HG02852 (cell line): ENCODE measurements around the gene UNKL.
"Not testable (repeated sequence)": the region's sequence is repeated elsewhere in the genome, so short reads cannot be mapped to it uniquely, and the experiment has no call there.

ENCODE experiments used
- ATAC-seq: cut with Tn5 transposase; IDR thresholded peaks from one replicate; pipeline ENCODE4 v1.9.1; 2021; ENCODE audit warnings: mild to moderate bottlenecking, moderate library complexity; ENCODE audit not compliant: unreplicated experiment

UNKL gene

GRCh38 chr16:1330260-1330914 lies 84.1 kb downstream of the UNKL start:
- no peak for ATAC-seq

DNA sequence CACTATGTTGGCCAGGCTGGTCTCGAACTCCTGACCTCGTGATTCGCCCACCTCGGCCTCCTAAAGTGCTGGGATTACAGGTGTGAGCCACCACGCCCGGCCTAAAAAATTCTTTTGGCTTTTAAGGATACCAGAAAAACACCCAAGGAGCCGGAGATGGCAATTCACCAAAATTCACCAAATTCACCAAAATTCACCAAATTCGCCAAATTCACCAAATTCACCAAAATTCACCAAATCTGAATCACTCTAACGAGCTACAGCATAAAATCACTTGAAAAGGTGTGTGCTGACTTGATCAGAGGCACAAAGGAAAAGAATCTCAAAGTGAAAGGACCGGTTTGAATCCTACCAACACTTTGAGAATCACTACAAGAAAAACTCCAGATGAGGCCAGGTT lies 85.5 kb downstream of the UNKL start:
- ATAC-seq, result not testable (repeated sequence)

DNA sequence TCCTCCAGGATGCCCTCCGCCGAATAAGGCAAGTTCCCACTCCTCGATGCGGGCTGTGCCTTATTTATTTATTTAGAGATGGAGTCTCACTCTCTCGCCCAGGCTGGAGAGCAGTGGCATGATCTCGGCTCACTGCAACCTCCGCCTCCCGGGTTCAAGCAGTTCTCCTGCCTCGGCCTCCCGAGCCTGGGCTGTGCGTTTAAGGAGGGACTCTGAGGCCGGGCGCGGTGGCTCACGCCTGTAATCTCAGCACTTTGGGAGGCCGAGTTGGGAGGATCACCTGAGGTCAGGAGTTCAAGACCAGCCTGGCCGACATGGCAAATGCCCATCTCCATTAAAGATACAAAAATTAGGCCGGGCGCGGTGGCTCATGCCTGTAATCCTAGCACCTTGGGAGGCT lies 86.4 kb downstream of the UNKL start:
- ATAC-seq, result not testable (repeated sequence)

DNA sequence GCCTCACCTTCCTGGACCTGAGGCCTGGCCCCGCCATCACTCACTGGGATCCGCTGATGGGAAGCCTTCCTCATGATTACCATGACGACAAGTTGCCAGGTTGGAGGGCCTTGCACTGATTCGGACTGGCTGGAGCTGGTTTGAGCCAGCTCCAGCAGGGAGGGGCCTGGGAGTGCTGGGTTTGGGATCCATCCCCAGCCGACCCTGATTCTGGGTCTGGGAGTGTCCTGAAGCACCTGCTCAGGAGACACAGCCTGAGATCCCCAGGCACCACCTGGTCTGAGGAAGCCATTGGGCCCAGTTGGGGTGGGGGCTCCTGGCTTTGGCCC lies 86.9 kb downstream of the UNKL start:
- no peak for ATAC-seq

GRCh38 chr16:1326946-1327618 lies 87.4 kb downstream of the UNKL start:
- no peak for ATAC-seq

- ATAC-seq, result no peak
Measured at GRCh38 chr16:1326391-1326790, 88.1 kb downstream of the UNKL start.

- ATAC-seq, result no peak
Measured at GRCh38 chr16:1325673-1326371, 88.7 kb downstream of the UNKL start.

- no peak for ATAC-seq
Measured at GRCh38 chr16:1325261-1325660, 89.2 kb downstream of the UNKL start.

GRCh38 chr16:1324286-1324826 lies 90.1 kb downstream of the UNKL start:
- ATAC-seq, result no peak

GRCh38 chr16:1323296-1324239 lies 90.9 kb downstream of the UNKL start:
- ATAC-seq, result no peak

GRCh38 chr16:1322407-1322806 lies 92.1 kb downstream of the UNKL start:
- no peak for ATAC-seq

DNA sequence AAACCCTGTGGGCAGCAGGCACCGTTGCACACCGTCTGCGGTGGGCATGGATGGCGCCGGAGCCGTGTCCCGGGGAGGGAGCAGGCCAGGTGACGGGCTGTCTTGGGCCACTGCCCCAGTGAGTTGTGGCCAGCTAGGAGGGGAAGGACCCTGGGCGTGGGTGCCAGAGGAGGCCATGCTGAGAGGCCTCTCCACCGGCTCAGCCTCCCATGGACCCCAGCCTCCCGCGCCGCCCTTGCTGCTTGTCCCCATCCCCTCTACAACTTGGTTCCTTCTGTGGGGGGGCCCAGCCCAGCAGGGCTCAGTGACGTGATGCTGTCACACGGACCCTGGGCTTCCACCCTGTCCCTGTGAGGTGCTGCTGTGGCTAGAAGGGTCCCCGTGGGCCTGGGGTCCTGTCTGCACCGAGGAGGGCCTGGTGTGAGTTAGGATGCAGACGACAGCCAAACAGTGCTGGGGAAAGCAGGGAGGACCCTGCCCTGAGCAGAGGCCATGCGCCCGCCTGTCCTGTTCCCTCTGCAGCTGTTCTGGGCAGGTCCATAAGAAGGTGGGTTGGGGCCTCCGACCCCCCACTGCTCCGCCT lies 93.8 kb downstream of the UNKL start:
- no peak for ATAC-seq

GRCh38 chr16:1320097-1320496 lies 94.4 kb downstream of the UNKL start:
- no peak for ATAC-seq

DNA sequence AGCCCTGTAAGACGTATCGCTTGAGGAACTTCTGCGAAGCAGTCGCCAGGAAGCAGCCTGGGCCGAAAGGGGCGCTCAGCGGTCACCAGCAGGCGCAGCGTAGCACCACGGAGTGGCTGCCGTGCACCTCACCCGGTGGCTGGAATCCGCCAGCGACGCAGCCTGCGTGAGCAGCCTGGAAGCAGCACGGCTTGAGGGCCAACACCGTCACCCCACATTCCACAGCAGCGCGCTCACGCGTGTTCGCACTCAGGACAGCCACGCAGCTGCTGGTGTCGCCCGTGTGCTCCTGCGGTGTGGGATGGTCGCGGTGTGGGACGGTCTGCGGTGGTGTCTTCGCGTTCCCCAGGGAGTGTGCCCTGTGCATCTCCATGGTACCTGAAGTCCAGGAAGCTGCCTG lies 95.5 kb downstream of the UNKL start:
- no peak for ATAC-seq

GRCh38 chr16:1318268-1318545 lies 96.3 kb downstream of the UNKL start:
- ATAC-seq, result no peak

DNA sequence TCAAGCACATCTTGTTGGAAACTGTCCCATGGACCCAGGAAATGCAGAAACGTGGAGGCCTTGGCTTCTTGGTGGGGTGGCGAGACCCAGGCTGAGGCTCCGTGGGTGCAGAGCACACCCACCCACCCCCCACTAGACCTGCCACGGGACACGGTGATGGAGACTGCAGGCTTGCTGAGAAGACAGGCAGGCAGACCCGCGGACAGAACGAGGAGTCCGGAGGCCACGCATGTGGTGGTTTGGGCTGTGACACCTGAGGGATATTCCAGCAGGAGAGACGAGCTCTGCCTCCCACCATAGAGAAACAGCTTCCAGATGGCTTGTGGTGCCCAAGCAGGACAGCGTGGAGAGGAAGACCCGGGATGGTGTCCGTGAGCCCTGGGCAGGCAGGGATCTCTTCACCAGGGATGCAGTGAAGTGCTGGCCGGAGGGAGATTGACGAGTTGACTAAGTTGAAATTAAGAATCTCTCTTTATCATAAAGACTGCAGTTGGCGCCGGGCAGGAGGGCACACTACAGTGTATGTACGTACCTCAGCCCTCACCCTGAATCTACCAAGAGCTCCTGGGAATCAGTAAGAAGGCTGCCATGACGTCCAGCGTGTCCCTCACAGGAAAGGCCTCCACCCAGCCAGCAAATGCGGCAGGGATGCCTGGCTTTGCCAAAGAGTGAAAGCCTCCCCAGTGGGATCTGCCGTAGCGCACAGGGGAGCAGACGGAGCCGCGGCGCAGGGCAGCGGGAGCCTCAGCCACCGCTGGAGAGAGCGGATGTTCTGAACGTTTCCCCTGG lies 96.8 kb downstream of the UNKL start:
- no peak for ATAC-seq

DNA sequence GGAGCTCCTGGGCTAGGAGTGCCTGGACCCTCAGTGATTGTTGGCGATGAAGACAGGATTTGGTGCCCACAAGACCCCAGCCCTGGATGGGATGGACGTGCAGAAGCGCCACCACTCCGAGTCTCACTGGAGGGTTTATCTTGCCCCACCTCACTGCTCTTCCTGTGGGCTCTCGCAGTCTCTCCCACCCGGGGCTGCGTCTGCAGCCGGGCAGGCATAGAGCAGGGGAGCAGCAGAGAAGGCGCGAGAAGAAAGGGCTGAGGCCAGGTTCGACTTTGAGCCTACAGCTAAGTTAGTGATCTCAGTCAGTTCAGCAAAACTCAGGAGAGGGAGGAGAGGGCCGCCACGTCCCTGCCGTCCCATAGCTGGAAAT lies 98.5 kb downstream of the UNKL start:
- no peak for ATAC-seq

GRCh38 chr16:1315081-1316032 lies 99.1 kb downstream of the UNKL start:
- no peak for ATAC-seq
